Psoas muscle (tissue), 8 donors: ENCODE results near the gene ZNF470. TPM values are rescaled to one million over a fixed set of nuclear protein-coding genes. Genes with fewer than 3 reads are reported as not detected.
A peak's percentile ranks its signal among the peaks of the same experiment; 100 is the strongest.

Experiments used
- ATAC-seq, 4 donors: fragments of 200-7000 bp; cut with Tn5 transposase; one replicate each; pipeline ENCODE4 v1.9.1; 2020; ENCODE audit warnings: moderate library complexity in 3 of 4, mild to moderate bottlenecking in 2 of 4
- DNase-seq, 2 donors: peaks; one replicate each; pipeline ENCODE4 v3.0.0-alpha.2; 2020
- H3K27ac ChIP-seq: fragments of 200-600 bp; one replicate; pipeline ENCODE4 v1.8.0; 2022
- H3K27me3 ChIP-seq, 3 donors: fragments of 200-600 bp in 1 of 3; one replicate each; pipeline versions ENCODE4 v1.6.1 to v1.8.0; 2013 to 2022; ENCODE audit warnings: low read length in 2 of 3, mild to moderate bottlenecking in 2 of 3, moderate library complexity in 1 of 3; ENCODE audit not compliant: insufficient read depth in 3 of 3
- H3K36me3 ChIP-seq, 2 donors: fragments of 200-600 bp in 1 of 2; one replicate each; pipeline versions ENCODE4 v1.6.1 to v1.8.0; 2013 to 2022; ENCODE audit warnings: low read depth in 1 of 2, mild to moderate bottlenecking in 1 of 2, moderate library complexity in 1 of 2; ENCODE audit not compliant: insufficient read depth in 1 of 2
- H3K4me1 ChIP-seq: fragments of 200-600 bp; one replicate; pipeline ENCODE4 v1.8.0; 2022
- H3K4me3 ChIP-seq: fragments of 200-600 bp; one replicate; pipeline ENCODE4 v1.8.0; 2022; ENCODE audit warnings: mild to moderate bottlenecking
- H3K9me3 ChIP-seq: fragments of 200-600 bp; one replicate; pipeline ENCODE4 v1.8.0; 2022
- CTCF ChIP-seq: fragments of 200-600 bp; IDR thresholded peaks from one replicate; pipeline ENCODE4 v1.8.0; 2022; ENCODE audit warnings: antibody characterized with exemption
- WGBS, 3 donors: extraction: QIAGEN DNeasy Blood & Tissue Kit; methylation state at CpG; one replicate each; pipeline versions ENCODE4 v1.1.6 to v1.1.7; 2013; 5-methylcytosine and 5-hydroxymethylcytosine counted together
- intact Hi-C, 2 donors: fragments of 100-400 bp; cut with DNase I; formaldehyde crosslinking; loops; one replicate each; pipeline versions ENCODE4 v1.11.0 to v1.14.2; 2022
- polyA plus RNA-seq, 3 donors: library from polyadenylated mRNA; stranded (reverse); fragments of 200-250 nt; gene quantifications; one replicate each; pipeline ENCODE4 v1.2.3, GENCODE V29; 2013
- total RNA-seq, 4 donors: library from RNA; stranded (reverse); fragmentation: NEBNext Ultra II Directional in 2 of 4; extraction: Animal tissue kit (Norgen Biotek cat#: 25700) in 2 of 4; gene quantifications; one replicate each; pipeline versions ENCODE4 v1.2.1 to v1.2.4, GENCODE V29; 2021 to 2023
- donor health status: healthy with polysubstance abuse.
- donor health status: DM: no; HTN: no; CAD: no; lungs with moderate emphysema.
- donor health status: Bipolar disorder and iron deficiency.
- donor health status: healthy.
- donor health status: DM: yes; HTN: yes; CAD: no.
- donor health status: DM: no; HTN: no; CAD: no.
- donor health status: DM: no; HTN: no; CAD: no.
- donor health status: DM: yes; HTN: yes; CAD: no.

Gene ZNF470
- total and polyA plus RNA-seq, 7 donors, result 0.44 to 3.4 (median 1.7) TPM

GRCh38 chr19:56538761-56539263 is 28.5 kb upstream of the ZNF470 start, which contains the start of gene ZFP28:
Gene ZFP28 (plus strand): TSS chr19:56538948. CDS start chr19:56539019, 71 bp downstream.
- Histone ChIP-seq H3K27ac (peak within 1 kb of the TSS; percentile 97), H3K9me3 (peaks cover 58% of the 10 kb centered on the region), H3K27me3 (no peaks in the 10 kb centered on the region), H3K4me3 (peak within 1 kb of the TSS; percentile 97), H3K36me3 (peaks cover 7 to 28% of the 10 kb centered on the region in 2 donors), H3K4me1 (peaks cover 4% of the 10 kb centered on the region)
- ATAC-seq (peak in 3 of 4 donors; percentile 81 to 83 (median 82)), DNase-seq (peak; percentile 85 to 90)
- TF ChIP-seq CTCF, result no peak
- 0 to 1% (median 0%) methylated on average over 20 to 42 of the region's 65 CpGs for WGBS, 3 donors
- intact Hi-C loops, result loop anchor here (2.0 kb wide), 2 partner anchors 28 to 32 kb away; partner anchors contain the start of genes ZNF470 (in 1 of the 2) and ZNF471 (in 1 of the 2)

DNA sequence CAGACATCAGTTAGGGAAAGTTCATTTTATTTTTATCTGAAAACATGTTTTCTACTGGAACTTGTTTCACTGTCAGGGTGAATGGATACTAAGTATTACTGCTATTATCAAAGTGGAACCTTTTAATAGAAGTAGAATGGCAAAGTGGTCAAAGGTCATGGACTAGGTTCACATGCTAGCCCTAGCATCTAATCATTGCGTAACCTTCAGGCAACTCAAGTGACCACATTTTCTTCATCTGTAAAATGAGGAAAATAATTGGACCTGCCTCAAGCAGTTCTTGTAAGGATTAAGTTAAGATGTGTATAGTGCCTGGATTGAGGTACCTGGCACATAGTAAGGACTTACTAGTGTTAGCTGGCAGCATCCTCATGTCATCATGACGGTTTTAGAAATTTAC is 23.5 kb upstream of the ZNF470 start:
- peaks cover 7 to 42% of the 10 kb centered on the region in 2 donors for H3K36me3 ChIP-seq
- no peak overlapping the region for H3K4me3 ChIP-seq
- no peaks in the 10 kb centered on the region for H3K27me3 ChIP-seq
- 94 to 98% (median 96%) methylated on average over 2 of the region's 2 CpGs for WGBS, 3 donors
- ATAC-seq, result no peak
- H3K9me3 ChIP-seq, result peaks cover 67% of the 10 kb centered on the region
- H3K4me1 ChIP-seq, result no peaks in the 10 kb centered on the region
- no peak for DNase-seq
- H3K27ac ChIP-seq, result no peak overlapping the region
- intact Hi-C loops, result no loop called here
- TF ChIP-seq CTCF, result no peak

DNA sequence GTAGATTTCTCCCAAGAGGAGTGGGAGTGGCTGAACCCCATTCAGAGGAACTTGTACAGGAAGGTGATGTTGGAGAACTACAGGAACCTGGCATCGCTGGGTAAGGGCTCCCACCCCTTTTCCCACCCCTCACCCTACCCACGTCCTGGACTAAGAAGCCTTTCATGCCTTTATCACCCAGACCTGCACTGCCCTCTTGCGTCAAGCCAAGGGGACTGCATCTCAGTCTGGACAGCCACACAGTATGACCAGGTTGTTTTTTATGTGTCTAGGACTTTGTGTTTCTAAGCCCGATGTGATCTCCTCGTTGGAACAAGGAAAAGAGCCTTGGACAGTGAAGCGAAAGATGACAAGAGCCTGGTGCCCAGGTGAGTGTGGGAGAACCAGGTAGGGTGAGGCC is 19.7 kb upstream of the ZNF470 start:
- TF ChIP-seq CTCF, result no peak

GRCh38 chr19:56554272-56554869 is 12.9 kb upstream of the ZNF470 start:
- H3K9me3 ChIP-seq, result peaks cover 98% of the 10 kb centered on the region
- H3K4me3 ChIP-seq, result no peak overlapping the region
- H3K36me3 ChIP-seq, result peaks cover 24 to 54% of the 10 kb centered on the region in 2 donors

More for the DNA sequence above, 19.7 kb upstream of the ZNF470 start:
- no peak overlapping the region for H3K4me3 ChIP-seq
- WGBS, 3 donors, result 57 to 62% (median 62%) methylated on average over 6 of the region's 6 CpGs
- H3K9me3 ChIP-seq, result peaks cover 96% of the 10 kb centered on the region
- no peaks in the 10 kb centered on the region for H3K27me3 ChIP-seq
- ATAC-seq, result no peak
- H3K27ac ChIP-seq, result no peak overlapping the region
- intact Hi-C loops, result no loop called here
- H3K4me1 ChIP-seq, result no peaks in the 10 kb centered on the region
- no peak for DNase-seq
- peaks cover 13 to 59% of the 10 kb centered on the region in 2 donors for H3K36me3 ChIP-seq

More at GRCh38 chr19:56554272-56554869, 12.9 kb upstream of the ZNF470 start:
- intact Hi-C loops, result no loop called here
- no peak overlapping the region for H3K27ac ChIP-seq
- no peaks in the 10 kb centered on the region for H3K27me3 ChIP-seq
- TF ChIP-seq CTCF, result no peak
- no peaks in the 10 kb centered on the region for H3K4me1 ChIP-seq
- DNase-seq, result no peak
- whole genome bisulfite sequencing, 3 donors, result 83 to 98% (median 98%) methylated on average over 6 of the region's 6 CpGs
- no peak for ATAC-seq
